Measurements from ENCODE around the gene PTPRT. TPM values are rescaled to one million over a fixed set of nuclear protein-coding genes. Genes with fewer than 3 reads are reported as not detected.

The PTPRT gene
- total and polyA plus RNA-seq, 2 of the 13 experiments (the other 11 are each of a cell fraction or from before 2014, with no cell fraction given), result under 0.01 to 0.09 TPM

- ChIA-PET POLR2A (no interaction called here), CTCF (ENCODE audit: low intra/inter-chr PET ratio, low total read pairs) (no interaction called here)
- TF ChIP-seq HMG20B (CRISPR knock-in tag; conservative IDR thresholded peaks at IDR 0.05) (no peak), KDM5A (IDR thresholded peaks at IDR 0.05; ENCODE audit: borderline replicate concordance, low read length) (no peak), ZNF576 (CRISPR knock-in tag; IDR thresholded peaks at IDR 0.05) (no peak), BRD4 (CRISPR knock-in tag; IDR thresholded peaks at IDR 0.05) (no peak), ZNF205 (CRISPR knock-in tag; IDR thresholded peaks at IDR 0.05) (no peak), ZNF687 (CRISPR knock-in tag; IDR thresholded peaks at IDR 0.05) (no peak), ZNF160 (CRISPR knock-in tag; IDR thresholded peaks at IDR 0.05) (no peak), IKZF1 (IDR thresholded peaks at IDR 0.05) (no peak), ATF6 (CRISPR knock-in tag; conservative IDR thresholded peaks at IDR 0.05) (no peak), REXO4 (CRISPR knock-in tag; IDR thresholded peaks at IDR 0.05; ENCODE audit: borderline replicate concordance) (no peak), SMAD1 (CRISPR knock-in tag; IDR thresholded peaks at IDR 0.05; ENCODE audit: borderline replicate concordance, low read depth) (no peak), ZNF224 (CRISPR knock-in tag; IDR thresholded peaks at IDR 0.05) (no peak), DZIP1 (CRISPR knock-in tag; IDR thresholded peaks at IDR 0.05) (no peak), KAT2B (IDR thresholded peaks at IDR 0.05; ENCODE audit: borderline replicate concordance, low read depth, low read length) (no peak), ZNF781 (CRISPR knock-in tag; IDR thresholded peaks at IDR 0.05; ENCODE audit: borderline replicate concordance, not compliant biosample characterization) (no peak)
- Histone ChIP-seq H3K4me3 (replicated peaks in 1 of 3; ENCODE audit: insufficient read depth in 1 of 3, low read depth in 2 of 3, low read length in 3 of 3) (no peak overlapping the region), H2AFZ (ENCODE audit: low read length) (no peak overlapping the region), H3K9me3 (ENCODE audit: low read length) (no peaks in the 10 kb centered on the region), H3K4me2 (ENCODE audit: low read depth, low read length) (no peak overlapping the region), H3K9ac (ENCODE audit: insufficient read depth, low read depth, low read length) (no peak overlapping the region), H4K20me1 (ENCODE audit: insufficient read depth, low read length) (no peaks in the 10 kb centered on the region), H3K36me3 (replicated peaks in 1 of 2; ENCODE audit: control insufficient read depth in 1 of 2, insufficient read depth in 2 of 2, low read length in 2 of 2) (no peaks in the 10 kb centered on the region), H3K79me2 (ENCODE audit: insufficient read depth, low read length) (no peaks in the 10 kb centered on the region), H3K27ac (ENCODE audit: extremely low read length, insufficient read depth, low read length) (no peak overlapping the region), H3K27me3 (ENCODE audit: control insufficient read depth in 1 of 2, insufficient read depth in 2 of 2, low read length in 2 of 2) (no peaks in the 10 kb centered on the region), H3K4me1 (ENCODE audit: insufficient read depth, low read length) (no peaks in the 10 kb centered on the region)
- no peak for ATAC-seq
- in situ Hi-C loops (cut with HindIII; ENCODE audit: extremely low pct_ligation_motif_present, low pct_unique_long_range_greater_than_20kb), result no loop called here
- no TSS peak for BruUV-seq (replicated peaks)
- FAIRE-seq, result no peak
- intact Hi-C loops (cut with micrococcal nuclease; ENCODE audit: unreplicated experiment), result no loop called here
- no peak for DNase-seq (ENCODE audit: low spot score)
Measured at GRCh38 chr20:43167615-43168014, 22.1 kb downstream of the PTPRT start.
